HUES64 (cell line): ENCODE data around the gene PRDM15.

Experiments
- H3K27ac ChIP-seq: 2 replicates; pipeline ENCODE4 v1.7.0; 2013; ENCODE audit warnings: low read depth, low read length, inconsistent platforms
- H3K27me3 ChIP-seq: 2 replicates; pipeline ENCODE4 v1.6.1; 2013; ENCODE audit warnings: mild to moderate bottlenecking, low read length; ENCODE audit not compliant: insufficient read depth
- H3K36me3 ChIP-seq: 2 replicates; pipeline ENCODE4 v1.6.1; 2013; ENCODE audit warnings: mild to moderate bottlenecking, low read length; ENCODE audit not compliant: insufficient read depth
- H3K4me1 ChIP-seq: 2 replicates; pipeline ENCODE4 v1.6.1; 2013; ENCODE audit warnings: mild to moderate bottlenecking, low read length, moderate library complexity; ENCODE audit not compliant: insufficient read depth
- H3K4me3 ChIP-seq: 2 replicates; pipeline ENCODE4 v1.5.1; 2013; ENCODE audit warnings: mild to moderate bottlenecking, low read length, moderate library complexity
- H3K9ac ChIP-seq: 2 replicates; pipeline ENCODE4 v1.6.1; 2013; ENCODE audit warnings: mild to moderate bottlenecking, low read depth, low read length
- H3K9me3 ChIP-seq: 2 replicates; pipeline ENCODE4 v1.6.1; 2013; ENCODE audit warnings: low read depth, low read length; ENCODE audit not compliant: insufficient read depth
- WGBS: fragments of 150-250, 120-280 bp; methylation state at CpG from one replicate; pipeline ENCODE4 v1.1.7; 2013; ENCODE audit warnings: missing lambda C conversion rate; 5-methylcytosine and 5-hydroxymethylcytosine counted together

Gene PRDM15

DNA sequence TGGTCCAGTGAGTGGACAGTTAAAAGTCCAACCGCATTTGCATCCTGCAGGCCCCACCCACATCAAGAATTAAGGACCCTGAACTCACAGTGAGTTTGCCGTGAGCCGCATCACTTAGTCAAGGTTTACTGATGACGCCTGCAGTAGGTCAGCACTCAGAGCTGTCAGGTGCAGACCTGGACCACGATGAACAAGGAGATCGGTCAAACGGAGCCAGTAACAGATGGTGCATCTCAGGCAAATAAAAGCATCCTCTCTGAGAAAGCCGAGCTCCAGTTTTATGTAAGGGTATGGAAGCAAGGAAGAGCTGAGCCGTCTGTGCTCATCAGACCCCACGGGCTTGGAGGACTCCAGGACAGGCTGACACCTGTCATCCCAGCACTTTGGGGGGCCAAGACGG, 4.5 kb downstream of the PRDM15 start:
- H3K4me3 ChIP-seq, result no peak overlapping the region
- no peaks in the 10 kb centered on the region for H3K9me3 ChIP-seq
- 94% methylated on average over 11 of the region's 11 CpGs for WGBS
- no peak overlapping the region for H3K27ac ChIP-seq
- no peak overlapping the region for H3K9ac ChIP-seq
- no peaks in the 10 kb centered on the region for H3K27me3 ChIP-seq
- no peaks in the 10 kb centered on the region for H3K36me3 ChIP-seq
- H3K4me1 ChIP-seq, result peaks cover 7% of the 10 kb centered on the region; the same call in 1 of the 2 replicates

DNA sequence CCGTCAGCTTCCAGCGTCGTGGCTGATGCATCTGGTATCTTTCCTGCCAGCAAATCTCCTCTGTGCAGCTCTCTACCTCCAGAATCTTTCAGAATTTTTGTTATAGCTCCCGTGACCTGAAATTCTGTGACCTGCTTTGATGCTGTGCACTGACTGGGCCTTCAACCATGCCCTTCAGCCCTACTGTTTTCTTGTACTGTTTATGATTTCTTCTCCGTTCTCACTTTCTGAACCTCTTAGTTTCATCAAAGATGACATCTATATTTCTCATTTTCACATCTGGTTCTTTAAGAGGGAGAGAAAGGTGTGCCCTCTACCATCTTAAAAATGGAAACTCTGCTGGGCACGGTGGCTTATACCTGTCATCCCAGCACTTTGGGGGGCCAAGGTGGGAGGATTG, 5.7 kb downstream of the PRDM15 start:
- Histone ChIP-seq H3K4me3 (no peak overlapping the region), H3K27me3 (no peaks in the 10 kb centered on the region), H3K27ac (no peak overlapping the region), H3K4me1 (peaks cover 7% of the 10 kb centered on the region; the same call in 1 of the 2 replicates), H3K36me3 (no peaks in the 10 kb centered on the region), H3K9me3 (no peaks in the 10 kb centered on the region), H3K9ac (no peak overlapping the region)
- WGBS, result 89% methylated on average over 6 of the region's 6 CpGs

DNA sequence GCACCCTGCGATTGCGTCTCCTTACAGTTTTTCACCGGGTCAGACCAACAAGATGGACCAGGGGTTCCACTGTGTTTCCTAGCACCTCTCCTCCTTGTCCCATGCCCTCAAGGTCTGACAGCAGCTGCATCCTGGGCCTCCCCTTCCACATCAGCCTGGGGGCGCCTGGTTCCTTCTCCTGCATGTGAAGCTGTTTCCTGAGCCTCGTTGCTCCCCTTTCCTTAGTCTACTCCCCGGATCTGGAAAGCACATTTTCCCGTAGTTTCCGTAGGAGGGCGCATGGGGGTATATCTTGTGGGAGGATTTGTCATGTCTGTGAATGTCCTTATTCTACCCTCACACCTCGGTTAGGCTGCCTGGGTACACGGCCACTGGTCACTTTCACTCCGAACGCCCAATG, 6.1 kb downstream of the PRDM15 start:
- Histone ChIP-seq H3K4me1 (peaks cover 4% of the 10 kb centered on the region; the same call in 1 of the 2 replicates), H3K9ac (no peak overlapping the region)
- 92% methylated on average over 12 of the region's 13 CpGs for WGBS

DNA sequence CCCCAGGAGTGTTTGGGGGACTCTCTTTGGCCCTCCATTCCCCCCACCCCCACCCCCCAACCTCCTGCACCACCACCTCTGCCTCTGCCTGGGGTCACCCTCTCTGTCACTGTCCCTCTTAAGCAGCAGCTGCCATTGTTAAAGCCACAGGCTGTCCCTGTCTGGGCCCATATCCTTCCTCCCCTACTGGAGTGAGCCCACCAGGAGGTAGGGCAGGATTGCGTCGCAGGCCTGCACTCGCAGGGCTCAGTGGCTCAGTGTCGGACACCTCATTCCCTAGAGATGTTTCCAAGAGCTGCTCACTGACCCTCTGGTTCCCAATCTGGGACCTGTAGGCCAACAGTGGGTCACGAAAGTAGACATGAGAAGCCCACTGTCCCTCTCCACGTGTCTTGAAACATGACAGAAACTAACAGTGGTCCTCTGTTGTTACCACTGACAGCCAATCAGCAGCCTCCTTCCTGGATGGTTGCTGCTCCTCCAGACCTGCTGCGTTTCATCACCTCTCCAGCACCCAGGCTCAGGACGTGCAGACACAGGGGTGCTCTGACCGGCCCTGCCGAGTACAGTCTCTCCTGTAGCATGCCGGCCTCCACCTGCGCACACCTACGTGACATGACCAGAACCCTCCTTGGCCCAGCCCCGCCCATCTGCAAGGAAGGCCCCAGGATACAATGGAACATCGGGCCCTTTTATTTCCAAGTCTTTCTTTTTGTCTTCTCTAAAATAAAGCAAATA, 7.7 kb downstream of the PRDM15 start:
- Histone ChIP-seq H3K27ac (no peak overlapping the region), H3K4me3 (no peak overlapping the region), H3K9me3 (no peaks in the 10 kb centered on the region), H3K4me1 (no peaks in the 10 kb centered on the region), H3K27me3 (no peaks in the 10 kb centered on the region), H3K36me3 (no peaks in the 10 kb centered on the region), H3K9ac (no peak overlapping the region)
- 89% methylated on average over 14 of the region's 15 CpGs for WGBS

More for the DNA sequence above, 6.1 kb downstream of the PRDM15 start:
- Histone ChIP-seq H3K4me3 (no peak overlapping the region), H3K9me3 (no peaks in the 10 kb centered on the region), H3K36me3 (no peaks in the 10 kb centered on the region), H3K27me3 (no peaks in the 10 kb centered on the region), H3K27ac (no peak overlapping the region)

DNA sequence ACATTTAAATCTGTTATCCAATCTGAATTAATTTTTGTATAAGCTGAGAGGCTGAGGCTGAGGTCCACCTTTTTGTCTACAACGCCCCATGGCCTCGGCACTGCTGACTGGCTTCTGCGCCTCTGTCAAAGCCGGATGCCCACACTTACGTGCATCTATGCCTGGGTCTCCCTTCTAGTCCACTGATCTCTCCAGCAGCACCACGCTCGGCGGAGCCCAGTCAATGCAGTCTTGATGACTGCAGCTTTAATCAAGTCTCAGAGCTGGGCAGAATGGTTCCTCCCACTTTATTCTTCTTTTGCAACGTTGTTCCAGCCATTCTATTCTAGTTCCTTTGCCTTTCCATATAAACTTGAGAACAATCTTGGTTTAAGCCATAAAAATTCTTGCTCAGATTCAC, 9.4 kb downstream of the PRDM15 start:
- Histone ChIP-seq H3K9me3 (no peaks in the 10 kb centered on the region), H3K4me3 (no peak overlapping the region), H3K36me3 (no peaks in the 10 kb centered on the region), H3K4me1 (no peaks in the 10 kb centered on the region), H3K27me3 (no peaks in the 10 kb centered on the region), H3K9ac (no peak overlapping the region), H3K27ac (no peak overlapping the region)
- 94% methylated on average over 9 of the region's 9 CpGs for WGBS

DNA sequence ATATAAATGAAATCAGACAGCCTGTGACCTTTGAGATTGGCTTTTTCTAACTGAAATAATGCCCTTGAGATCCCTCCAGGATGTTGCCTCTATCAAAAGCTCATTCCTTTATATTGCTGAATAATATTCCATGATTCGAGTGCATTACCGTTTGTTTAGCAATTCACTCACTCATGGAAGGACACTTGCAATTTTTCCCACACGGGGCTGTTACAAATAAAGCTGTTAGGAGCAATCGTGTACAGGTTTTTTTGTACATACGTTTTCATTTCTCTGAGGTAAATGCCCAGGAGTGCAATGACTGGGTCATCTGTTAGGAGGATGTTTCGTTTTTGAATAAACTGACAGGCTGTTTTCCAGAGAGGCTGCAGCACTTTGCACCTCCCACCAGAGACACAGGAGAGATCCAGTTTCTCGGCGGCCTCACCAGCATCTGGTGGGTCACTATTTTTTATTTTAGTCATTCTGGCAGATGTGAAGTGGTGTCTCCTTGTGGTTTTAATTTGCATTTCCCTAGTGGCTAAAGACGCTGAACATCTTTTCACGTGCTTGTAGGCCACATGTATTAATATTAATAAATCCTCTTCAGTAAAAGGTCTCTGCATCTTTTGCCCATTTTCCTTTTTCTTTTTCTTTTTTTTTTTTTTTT, 11.0 kb downstream of the PRDM15 start:
- H3K4me3 ChIP-seq, result no peak overlapping the region
- H3K9me3 ChIP-seq, result no peaks in the 10 kb centered on the region
- no peak overlapping the region for H3K9ac ChIP-seq
- no peak overlapping the region for H3K27ac ChIP-seq
- no peaks in the 10 kb centered on the region for H3K36me3 ChIP-seq
- no peaks in the 10 kb centered on the region for H3K4me1 ChIP-seq
- 95% methylated on average over 10 of the region's 10 CpGs for WGBS
- H3K27me3 ChIP-seq, result no peaks in the 10 kb centered on the region

DNA sequence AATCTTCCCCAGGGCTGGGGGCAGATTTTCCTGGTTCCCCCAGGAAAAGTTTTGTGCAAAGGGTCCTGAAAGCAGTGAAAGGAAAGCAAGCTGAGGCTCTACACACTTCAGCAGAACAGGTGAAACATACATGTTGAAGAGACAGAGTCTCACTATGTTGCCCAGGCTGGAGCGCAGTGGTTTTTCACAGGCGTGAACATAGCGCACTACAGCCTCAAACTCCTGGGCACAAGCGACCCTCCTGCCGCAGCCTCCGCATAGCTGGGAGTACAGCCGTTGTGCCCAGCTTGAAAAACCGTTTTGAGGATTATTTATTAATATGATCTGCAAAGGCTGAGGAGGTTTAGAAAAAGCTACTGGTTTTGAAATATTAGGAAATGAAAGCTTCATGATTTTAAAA, 11.8 kb downstream of the PRDM15 start:
- H3K27me3 ChIP-seq, result no peaks in the 10 kb centered on the region
- H3K4me3 ChIP-seq, result no peak overlapping the region
- H3K27ac ChIP-seq, result no peak overlapping the region
- H3K9me3 ChIP-seq, result no peaks in the 10 kb centered on the region
- WGBS, result 97% methylated on average over 8 of the region's 8 CpGs
- H3K9ac ChIP-seq, result no peak overlapping the region
- no peaks in the 10 kb centered on the region for H3K36me3 ChIP-seq
- H3K4me1 ChIP-seq, result no peaks in the 10 kb centered on the region

DNA sequence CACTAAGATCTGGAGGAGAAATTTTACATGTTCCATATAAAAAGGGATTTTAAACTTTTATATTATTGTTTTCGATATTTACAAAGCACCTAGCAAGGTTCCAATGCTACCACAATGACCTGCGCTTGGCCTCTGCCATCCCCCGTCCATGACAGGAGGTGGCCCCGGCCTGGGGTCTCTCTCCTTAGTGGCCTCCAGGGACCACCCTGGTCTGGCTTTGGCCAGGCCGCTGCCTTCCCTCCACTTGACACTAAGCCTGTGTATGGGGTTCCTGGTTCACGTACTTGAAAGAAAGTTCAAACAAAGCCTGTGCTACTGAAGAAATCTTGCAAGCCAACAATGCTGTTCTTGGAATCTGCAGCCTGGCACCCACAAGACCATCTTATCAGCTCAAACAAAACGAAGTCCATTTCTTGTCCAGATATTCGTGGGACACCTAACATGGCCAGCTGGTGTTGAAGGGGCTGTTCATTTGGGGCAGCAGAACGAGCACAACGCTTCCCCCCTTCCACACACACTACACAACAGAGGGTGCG, 12.8 kb downstream of the PRDM15 start:
- 78% methylated on average over 11 of the region's 11 CpGs for WGBS
- no peak overlapping the region for H3K27ac ChIP-seq

DNA sequence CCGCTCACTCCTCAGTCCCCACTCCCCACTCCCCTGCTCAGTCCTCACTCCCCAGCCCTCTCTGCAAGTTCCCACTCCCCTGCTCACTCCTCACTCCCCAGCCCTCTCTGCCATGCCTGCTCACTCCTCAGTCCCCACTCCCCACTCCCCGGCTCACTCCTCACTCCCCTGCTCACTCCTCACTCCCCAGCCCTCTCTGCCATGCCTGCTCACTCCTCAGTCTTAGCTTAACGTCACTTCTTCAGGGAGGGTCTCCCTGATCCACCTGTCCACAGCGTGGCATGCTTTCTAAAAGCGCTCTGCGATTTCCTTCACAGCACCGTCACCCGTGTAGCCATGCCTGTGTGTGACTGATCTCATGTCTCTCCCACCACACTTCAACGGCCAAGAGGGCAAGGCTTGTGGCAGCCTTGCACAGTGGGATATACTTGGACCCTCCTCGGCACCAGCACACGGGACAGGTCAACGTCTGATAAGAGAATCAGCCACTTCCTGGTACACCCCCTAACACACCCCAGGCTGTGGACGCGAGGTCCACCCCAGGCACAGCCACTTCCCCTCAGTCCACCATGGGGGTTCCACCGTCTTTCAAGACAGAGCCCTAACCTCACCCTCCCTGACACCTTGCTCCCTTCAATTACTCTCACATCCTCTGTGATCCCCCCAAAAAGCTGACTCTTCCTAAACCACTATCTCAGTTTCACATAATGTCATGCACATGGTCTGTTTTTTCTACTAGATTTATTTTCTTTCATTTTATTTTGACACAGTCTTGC, 14.0 kb downstream of the PRDM15 start:
- no peaks in the 10 kb centered on the region for H3K27me3 ChIP-seq
- 80% methylated on average over 15 of the region's 15 CpGs for WGBS
- H3K4me1 ChIP-seq, result peaks cover 4% of the 10 kb centered on the region; the same call in 1 of the 2 replicates
- H3K27ac ChIP-seq, result no peak overlapping the region
- H3K9ac ChIP-seq, result no peak overlapping the region
- no peaks in the 10 kb centered on the region for H3K9me3 ChIP-seq
- no peak overlapping the region for H3K4me3 ChIP-seq
- H3K36me3 ChIP-seq, result no peaks in the 10 kb centered on the region

More for the DNA sequence above, 12.8 kb downstream of the PRDM15 start:
- Histone ChIP-seq H3K9ac (no peak overlapping the region), H3K36me3 (no peaks in the 10 kb centered on the region), H3K9me3 (no peaks in the 10 kb centered on the region), H3K27me3 (no peaks in the 10 kb centered on the region), H3K4me1 (peaks cover 4% of the 10 kb centered on the region; the same call in 1 of the 2 replicates), H3K4me3 (no peak overlapping the region)

DNA sequence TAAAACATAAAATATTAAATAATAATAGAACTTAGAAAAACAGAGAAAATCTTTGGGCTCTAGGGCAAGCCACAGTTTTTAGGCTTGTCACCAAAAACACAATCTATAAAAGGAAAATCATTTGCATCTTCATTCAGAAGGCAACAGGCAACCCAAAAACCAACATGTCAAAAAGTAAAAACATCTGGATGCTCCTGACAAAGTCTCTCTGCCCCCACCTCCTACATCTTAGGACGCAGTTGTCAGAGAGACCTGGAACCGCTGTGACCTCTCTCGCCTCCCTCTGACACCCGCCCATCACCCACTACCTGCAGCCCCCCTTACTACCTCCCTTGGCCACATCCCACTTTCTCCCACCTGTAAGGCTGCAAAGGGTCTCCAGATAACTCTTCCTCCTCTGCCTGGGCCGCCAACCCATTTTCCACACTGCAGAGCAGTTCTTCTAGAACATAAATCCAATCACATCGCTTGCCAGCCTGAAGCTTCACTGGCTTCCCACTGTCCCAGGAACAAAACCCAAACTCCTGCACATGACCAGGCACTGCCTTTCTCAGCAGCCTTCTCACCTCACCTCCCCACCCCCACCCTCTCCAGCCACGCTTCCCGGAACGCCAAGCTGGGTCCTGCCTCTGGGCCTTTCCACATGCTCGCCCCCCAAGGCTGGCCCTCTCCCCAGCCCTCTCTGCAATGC, 14.7 kb downstream of the PRDM15 start:
- H3K4me1 ChIP-seq, result peaks cover 4% of the 10 kb centered on the region; the same call in 1 of the 2 replicates
- no peak overlapping the region for H3K4me3 ChIP-seq
- H3K36me3 ChIP-seq, result peaks cover 3% of the 10 kb centered on the region; the same call in 1 of the 2 replicates
- H3K27ac ChIP-seq, result no peak overlapping the region
- H3K9ac ChIP-seq, result no peak overlapping the region
- WGBS, result 81% methylated on average over 10 of the region's 10 CpGs
- H3K27me3 ChIP-seq, result no peaks in the 10 kb centered on the region
- H3K9me3 ChIP-seq, result no peaks in the 10 kb centered on the region
